GM23338 (cell line): ENCODE results near the gene NUBP1. TPM values are rescaled to one million over a fixed set of nuclear protein-coding genes. Genes with fewer than 3 reads are reported as not detected.

Experiments used
- ATAC-seq: fragments of 200-7000 bp; cut with Tn5 transposase; 3 replicates; pipeline ENCODE4 v1.9.1; 2020
- DNase-seq: peaks from one replicate; pipeline ENCODE4 v3.0.0-alpha.2; 2015; ENCODE audit warnings: low spot score
- H2AFZ ChIP-seq: fragments of 200-600 bp; sonication (generic); 2 replicates; pipeline ENCODE4 v1.8.0; 2016; ENCODE audit warnings: antibody characterized with exemption, mild to moderate bottlenecking, moderate library complexity
- H3F3A ChIP-seq: fragments of 200-600 bp; sonication (generic); replicated peaks from 2 replicates; pipeline ENCODE4 v1.8.0; 2017; ENCODE audit warnings: antibody characterized with exemption, mixed run types, low read depth
- H3K27ac ChIP-seq: fragments of 200-600 bp; sonication (generic); 2 replicates; pipeline ENCODE4 v1.6.1; 2016; ENCODE audit warnings: low read depth
- H3K27me3 ChIP-seq: fragments of 200-600 bp; sonication (generic); 2 replicates; pipeline ENCODE4 v1.8.0; 2016; ENCODE audit warnings: mild to moderate bottlenecking, mixed run types, moderate library complexity; ENCODE audit not compliant: insufficient read depth
- H3K36me3 ChIP-seq: fragments of 200-600 bp; sonication (generic); 2 replicates; pipeline ENCODE4 v1.8.0; 2016; ENCODE audit warnings: mild to moderate bottlenecking; ENCODE audit not compliant: insufficient read depth
- H3K4me1 ChIP-seq: fragments of 200-600 bp; sonication (generic); 2 replicates; pipeline ENCODE4 v1.8.0; 2016; ENCODE audit warnings: mild to moderate bottlenecking, moderate library complexity; ENCODE audit not compliant: insufficient read depth
- H3K4me2 ChIP-seq: fragments of 200-600 bp; sonication (generic); 2 replicates; pipeline ENCODE4 v1.7.1; 2017; ENCODE audit warnings: mixed run types
- H3K4me3 ChIP-seq: fragments of 200-600 bp; sonication (generic); 2 replicates; pipeline ENCODE4 v1.6.1; 2016; ENCODE audit warnings: mixed run types
- H3K79me2 ChIP-seq: fragments of 200-600 bp; sonication (generic); replicated peaks from 2 replicates; pipeline ENCODE4 v1.8.0; 2017; ENCODE audit warnings: mild to moderate bottlenecking; ENCODE audit not compliant: insufficient read depth
- H3K9me2 ChIP-seq: fragments of 200-600 bp; sonication (generic); 2 replicates; pipeline ENCODE4 v1.8.0; 2017; ENCODE audit not compliant: insufficient read depth
- H4K20me1 ChIP-seq: fragments of 200-600 bp; sonication (generic); replicated peaks from 2 replicates; pipeline ENCODE4 v1.8.0; 2017; ENCODE audit warnings: mild to moderate bottlenecking; ENCODE audit not compliant: insufficient read depth
- H3K27ac Mint-ChIP-seq: 2 replicates; pipeline ENCODE4 v1.8.0; 2020; ENCODE audit warnings: inconsistent platforms, mild to moderate bottlenecking, moderate library complexity, mixed read lengths
- H3K27me3 Mint-ChIP-seq: 3 replicates; pipeline ENCODE4 v1.8.0; 2022; ENCODE audit warnings: low read depth, mild to moderate bottlenecking, moderate library complexity, mixed read lengths, inconsistent platforms; ENCODE audit not compliant: insufficient read depth, poor library complexity
- H3K36me3 Mint-ChIP-seq: 3 replicates; pipeline ENCODE4 v1.8.0; 2021; ENCODE audit warnings: low read depth, mild to moderate bottlenecking, inconsistent platforms, moderate library complexity, mixed read lengths
- H3K4me1 Mint-ChIP-seq: 3 replicates; pipeline ENCODE4 v1.8.0; 2020; ENCODE audit warnings: mild to moderate bottlenecking, inconsistent platforms, mixed read lengths
- H3K4me3 Mint-ChIP-seq: 3 replicates; pipeline ENCODE4 v1.8.0; 2021; ENCODE audit warnings: moderate library complexity, mild to moderate bottlenecking, inconsistent platforms, mixed read lengths
- H3K9me3 Mint-ChIP-seq: 3 replicates; pipeline ENCODE4 v1.8.0; 2020; ENCODE audit warnings: moderate library complexity, mild to moderate bottlenecking, inconsistent platforms, mixed read lengths
- CTCF ChIP-seq, 2 experiments: fragments of 200-600 bp in 1 of 2; sonication (generic) in 1 of 2; conservative IDR thresholded peaks; 2 replicates each; pipeline versions ENCODE4 v1.5.1 to v1.6.1; 2016 to 2017; ENCODE audit warnings: antibody characterized with exemption in 2 of 2, low read depth in 2 of 2, mild to moderate bottlenecking in 2 of 2, moderate library complexity in 1 of 2
- JUNB ChIP-seq: IDR thresholded peaks from one replicate; pipeline ENCODE4 v1.6.1; 2016; ENCODE audit warnings: antibody characterized with exemption; ENCODE audit not compliant: unreplicated experiment
- POLR2AphosphoS5 ChIP-seq: IDR thresholded peaks from 2 replicates; pipeline ENCODE4 v1.6.1; 2016; ENCODE audit warnings: antibody characterized with exemption, low read depth
- REST ChIP-seq: IDR thresholded peaks from one replicate; pipeline ENCODE4 v1.6.1; 2018; ENCODE audit warnings: antibody characterized with exemption; ENCODE audit not compliant: unreplicated experiment
- ZNF331 ChIP-seq: fragments of 250-450 bp; sonication (Bioruptor Pico); IDR thresholded peaks from 2 replicates; pipeline ENCODE4 v1.5.0; 2020; ENCODE audit warnings: low read depth, mild to moderate bottlenecking, moderate library complexity
- ZNF462 ChIP-seq: fragments of 250-450 bp; sonication (Bioruptor Pico); IDR thresholded peaks from 2 replicates; pipeline ENCODE4 v1.5.0; 2020; ENCODE audit warnings: mild to moderate bottlenecking, moderate library complexity
- polyA plus RNA-seq: library from polyadenylated mRNA; unstranded; fragments of >200 nt; fragmentation: Nextera tagmentation; extraction: Ambion mirVana; gene quantifications from 2 replicates; pipeline ENCODE4 v1.2.1, GENCODE V29; 2016
- total RNA-seq: library from RNA; depleted of rRNA; stranded (reverse); fragments of >200 nt; shearing (Covaris generic); gene quantifications from 2 replicates; pipeline ENCODE4 v1.2.3, GENCODE V29; 2014
- TF ChIP-seq, protein P1 (sequence below): IDR thresholded peaks from 2 replicates; pipeline ENCODE4 v1.6.1; 2016; ENCODE audit warnings: antibody characterized with exemption

Gene NUBP1
- total and polyA plus RNA-seq, 2 experiments from 2014 or later: 22.8 to 41.2 TPM

DNA sequence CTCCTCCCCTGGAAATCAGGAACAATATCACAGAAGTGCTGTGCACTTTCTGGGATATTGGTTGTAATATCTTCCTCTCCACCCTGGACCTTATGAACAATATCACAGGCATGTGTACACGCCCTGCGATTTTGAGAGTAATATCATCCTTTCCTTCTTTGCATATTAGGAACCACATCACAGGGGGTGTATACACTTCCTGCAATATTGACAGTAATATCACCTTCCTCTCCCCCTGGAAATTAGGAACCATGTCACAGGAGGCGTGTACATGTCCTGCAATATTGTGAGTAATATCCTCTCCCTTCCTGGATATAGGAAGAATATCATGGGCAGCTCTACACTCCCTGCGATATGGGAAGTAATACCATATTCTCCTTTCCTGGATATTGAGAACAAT, 34.7 kb upstream of the NUBP1 start:
- Mint-ChIP-seq H3K4me1 (no peaks in the 10 kb centered on the region), H3K27me3 (peaks cover 2% of the 10 kb centered on the region), H3K27ac (no peak overlapping the region), H3K36me3 (0 out of 3 replicates have a peak, but pooled peaks cover 2% of the 10 kb centered on the region), H3K4me3 (no peak overlapping the region), H3K9me3 (peaks cover 3% of the 10 kb centered on the region)
- H3K36me3 ChIP-seq: no peaks in the 10 kb centered on the region
- H3K79me2 ChIP-seq: no peaks in the 10 kb centered on the region
- H3K4me1 ChIP-seq: no peaks in the 10 kb centered on the region
- no peak overlapping the region for H3K4me3 ChIP-seq
- H2AFZ ChIP-seq: no peak overlapping the region
- H3K9me2 ChIP-seq: peaks cover 10% of the 10 kb centered on the region; the same call in 1 of the 2 replicates
- no peak for ATAC-seq
- no peaks in the 10 kb centered on the region for H3K27me3 ChIP-seq
- TF ChIP-seq REST: no peak
- no peak for TF ChIP-seq ZNF331
- TF ChIP-seq, protein P1, sequence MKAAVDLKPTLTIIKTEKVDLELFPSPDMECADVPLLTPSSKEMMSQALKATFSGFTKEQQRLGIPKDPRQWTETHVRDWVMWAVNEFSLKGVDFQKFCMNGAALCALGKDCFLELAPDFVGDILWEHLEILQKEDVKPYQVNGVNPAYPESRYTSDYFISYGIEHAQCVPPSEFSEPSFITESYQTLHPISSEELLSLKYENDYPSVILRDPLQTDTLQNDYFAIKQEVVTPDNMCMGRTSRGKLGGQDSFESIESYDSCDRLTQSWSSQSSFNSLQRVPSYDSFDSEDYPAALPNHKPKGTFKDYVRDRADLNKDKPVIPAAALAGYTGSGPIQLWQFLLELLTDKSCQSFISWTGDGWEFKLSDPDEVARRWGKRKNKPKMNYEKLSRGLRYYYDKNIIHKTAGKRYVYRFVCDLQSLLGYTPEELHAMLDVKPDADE: no peak
- TF ChIP-seq POLR2AphosphoS5: no peak
- TF ChIP-seq CTCF (conservative IDR thresholded peaks at IDR 0.05; ENCODE audit: low read depth in 2 of 2): no peak
- no peak for TF ChIP-seq JUNB
- no peak for TF ChIP-seq ZNF462 (CRISPR knock-in tag)
- no peaks in the 10 kb centered on the region for H3F3A ChIP-seq
- H4K20me1 ChIP-seq: no peaks in the 10 kb centered on the region
- no peak overlapping the region for H3K27ac ChIP-seq
- no peak for DNase-seq
- H3K4me2 ChIP-seq: no peak overlapping the region
